ENCODE data around the gene WSB2.

The WSB2 gene

DNA sequence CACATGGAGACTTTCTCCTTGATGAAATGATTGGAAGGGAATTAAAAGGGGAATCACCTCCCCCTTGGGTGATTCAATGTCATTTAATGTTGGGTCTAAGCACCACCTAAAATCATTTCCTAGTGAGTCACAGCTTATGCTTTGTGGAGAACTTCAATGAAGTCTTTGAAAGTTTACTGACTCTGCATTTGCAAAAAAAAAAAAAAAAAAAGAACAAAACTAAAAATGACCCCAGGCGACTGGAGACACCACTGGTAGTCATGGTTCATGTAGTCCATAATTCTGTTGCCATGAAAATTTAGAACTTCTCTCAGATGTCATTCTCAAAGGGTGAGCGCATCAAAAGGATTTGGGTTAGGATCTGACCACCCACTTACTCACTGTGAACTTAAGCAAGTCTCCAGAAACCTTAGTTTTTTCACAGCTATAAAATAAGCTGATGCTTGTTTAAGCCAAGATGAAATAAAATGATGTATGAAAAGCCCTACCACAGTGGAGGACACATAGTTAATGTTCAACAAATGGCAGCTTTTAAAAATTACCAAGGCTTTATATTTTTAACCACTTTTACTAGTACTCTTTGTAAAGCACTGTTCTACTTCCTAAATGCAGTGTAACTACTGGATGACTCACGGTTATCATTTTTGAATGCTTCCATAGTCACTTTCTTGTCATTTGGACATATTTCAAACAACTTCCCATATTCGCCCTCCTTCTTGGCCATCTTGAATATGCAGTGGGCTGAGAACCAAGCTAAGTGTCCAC is 74.1 kb downstream of the WSB2 start:
- DNase-seq: no peak

DNA sequence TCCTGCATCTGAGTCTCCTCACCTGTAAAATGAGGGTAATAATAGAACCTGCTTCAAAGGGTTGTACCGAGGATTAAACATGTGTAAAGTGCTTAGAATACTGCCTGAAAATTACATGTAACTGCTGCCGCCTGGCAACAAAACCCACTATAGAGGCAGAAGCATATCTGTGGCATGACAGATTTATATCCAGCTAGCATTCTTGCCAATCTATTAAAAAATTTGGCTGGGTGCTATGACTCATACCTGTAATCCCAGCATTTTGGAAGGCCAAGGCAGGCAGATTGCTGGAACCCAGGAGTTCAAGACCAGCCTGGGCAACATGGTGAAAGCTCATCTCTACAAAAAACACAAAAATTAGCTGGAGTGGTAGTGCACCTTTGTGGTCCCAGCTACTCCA is 75.8 kb downstream of the WSB2 start:
- no peak for DNase-seq
